Endothelial cell (in vitro differentiated cells): ENCODE data around the gene TMEM101. TPM values are rescaled to one million over a fixed set of nuclear protein-coding genes. Genes with fewer than 3 reads are reported as not detected.
A peak's percentile ranks its signal among the peaks of the same experiment; 100 is the strongest.

ENCODE experiments used
- DNase-seq: peaks from one replicate; pipeline ENCODE4 v3.0.0; 2021; ENCODE audit warnings: low spot score
- H3K27ac Mint-ChIP-seq: one replicate; pipeline ENCODE4 v1.8.0; 2021; ENCODE audit warnings: mixed read lengths, inconsistent platforms; ENCODE audit not compliant: unreplicated experiment
- H3K27me3 Mint-ChIP-seq: one replicate; pipeline ENCODE4 v1.8.0; 2021; ENCODE audit warnings: mild to moderate bottlenecking, moderate library complexity, mixed read lengths, inconsistent platforms; ENCODE audit not compliant: unreplicated experiment
- H3K36me3 Mint-ChIP-seq: one replicate; pipeline ENCODE4 v1.8.0; 2021; ENCODE audit warnings: mild to moderate bottlenecking, low read depth, mixed read lengths, inconsistent platforms; ENCODE audit not compliant: unreplicated experiment
- H3K4me1 Mint-ChIP-seq: one replicate; pipeline ENCODE4 v1.8.0; 2021; ENCODE audit warnings: mild to moderate bottlenecking, mixed read lengths, inconsistent platforms; ENCODE audit not compliant: unreplicated experiment
- H3K4me3 Mint-ChIP-seq: one replicate; pipeline ENCODE4 v1.8.0; 2021; ENCODE audit warnings: mild to moderate bottlenecking, mixed read lengths, inconsistent platforms; ENCODE audit not compliant: unreplicated experiment
- H3K9me3 Mint-ChIP-seq: one replicate; pipeline ENCODE4 v1.8.0; 2021; ENCODE audit warnings: mixed read lengths, inconsistent platforms; ENCODE audit not compliant: unreplicated experiment
- CTCF ChIP-seq: fragments of 200-600 bp; sonication (generic); IDR thresholded peaks from one replicate; pipeline ENCODE4 v1.5.0; 2021; ENCODE audit warnings: antibody characterized with exemption; ENCODE audit not compliant: unreplicated experiment
- total RNA-seq: library from RNA; stranded (reverse); fragmentation: NEBNext Ultra II Directional; extraction: Animal tissue kit (Norgen Biotek cat#: 25700); gene quantifications from one replicate; pipeline ENCODE4 v1.2.1, GENCODE V29; 2021; ENCODE audit not compliant: unreplicated experiment

Gene TMEM101
- total RNA-seq, 1 donor from 2014 or later: 32.1 TPM

- DNase-seq: no peak
- peaks cover 5% of the 10 kb centered on the region for H3K36me3 Mint-ChIP-seq
- H3K9me3 Mint-ChIP-seq: no peaks in the 10 kb centered on the region
- no peak overlapping the region for H3K27ac Mint-ChIP-seq
- peaks cover 18% of the 10 kb centered on the region for H3K27me3 Mint-ChIP-seq
- peaks cover 16% of the 10 kb centered on the region for H3K4me1 Mint-ChIP-seq
- TF ChIP-seq CTCF: peak; percentile 62
- H3K4me3 Mint-ChIP-seq: peak overlapping the region; percentile 88
Observed at GRCh38 chr17:44007346-44008204, 7.2 kb downstream of the TMEM101 start.

GRCh38 chr17:44006598-44007345 is 8.0 kb downstream of the TMEM101 start:
- DNase-seq: peak; percentile 97
- Mint-ChIP-seq H3K9me3 (no peaks in the 10 kb centered on the region), H3K27ac (no peak overlapping the region), H3K4me1 (peaks cover 16% of the 10 kb centered on the region), H3K36me3 (peaks cover 5% of the 10 kb centered on the region), H3K27me3 (peaks cover 18% of the 10 kb centered on the region), H3K4me3 (peak overlapping the region; percentile 88)
- TF ChIP-seq CTCF: peak; percentile 88

- H3K36me3 Mint-ChIP-seq: peaks cover 3% of the 10 kb centered on the region
- DNase-seq: no peak
- peaks cover 18% of the 10 kb centered on the region for H3K27me3 Mint-ChIP-seq
- no peak for TF ChIP-seq CTCF
- no peaks in the 10 kb centered on the region for H3K9me3 Mint-ChIP-seq
- peak overlapping the region; percentile 88 for H3K4me3 Mint-ChIP-seq
- H3K27ac Mint-ChIP-seq: no peak overlapping the region
- H3K4me1 Mint-ChIP-seq: peaks cover 16% of the 10 kb centered on the region
Observed at GRCh38 chr17:44006272-44006597, 8.5 kb downstream of the TMEM101 start.

GRCh38 chr17:44005527-44006271 is 9.1 kb downstream of the TMEM101 start:
- Mint-ChIP-seq H3K9me3 (no peaks in the 10 kb centered on the region), H3K36me3 (peaks cover 3% of the 10 kb centered on the region), H3K27ac (no peak overlapping the region), H3K4me1 (peaks cover 16% of the 10 kb centered on the region), H3K4me3 (peak overlapping the region; percentile 88), H3K27me3 (peaks cover 18% of the 10 kb centered on the region)
- TF ChIP-seq CTCF: no peak
- peak; percentile 65 for DNase-seq
